Adrenal gland (tissue), 12 donors: ENCODE measurements around the gene PPP2R1B. TPM values are rescaled to one million over a fixed set of nuclear protein-coding genes. Genes with fewer than 3 reads are reported as not detected.

ENCODE experiments used
- DNase-seq, 7 donors: peaks; one replicate each; pipeline ENCODE4 v3.0.0-alpha.2; 2019 to 2020
- H3K27ac ChIP-seq, 5 donors: fragments of 200-600 bp; sonication (generic) in 4 of 5; 1 replicate in 3 of 5; 2 replicates in 2 of 5; pipeline versions ENCODE4 v1.5.1 to v1.8.0; 2016 to 2020; ENCODE audit warnings: mild to moderate bottlenecking in 1 of 5
- H3K27me3 ChIP-seq: fragments of 200-600 bp; 2 replicates; pipeline ENCODE4 v1.8.0; 2021
- H3K36me3 ChIP-seq, 2 donors: fragments of 200-600 bp; replicated peaks in 1 of 2; 1 replicate in 1 of 2; 2 replicates in 1 of 2; pipeline versions ENCODE4 v1.5.1 to v1.8.0; 2018 to 2022
- H3K4me1 ChIP-seq, 2 donors: fragments of 200-600 bp; replicated peaks in 1 of 2; 1 replicate in 1 of 2; 2 replicates in 1 of 2; pipeline versions ENCODE4 v1.5.1 to v1.8.0; 2018 to 2021
- H3K4me3 ChIP-seq, 4 donors: fragments of 200-600 bp; sonication (generic) in 3 of 4; one replicate each; pipeline ENCODE4 v1.5.1; 2016 to 2018
- H3K9me3 ChIP-seq, 3 donors: fragments of 200-600 bp; sonication (generic) in 1 of 3; replicated peaks in 1 of 3; 1 replicate in 2 of 3; 2 replicates in 1 of 3; pipeline versions ENCODE4 v1.5.1 to v1.8.0; 2016 to 2021
- POLR2A ChIP-seq, 2 donors: fragments of 450-650 bp; IDR thresholded peaks; one replicate each; pipeline ENCODE4 v1.6.1; 2017; ENCODE audit warnings: antibody characterized with exemption in 2 of 2, mild to moderate bottlenecking in 2 of 2, moderate library complexity in 1 of 2
- WGBS, 4 donors: extraction: QIAGEN DNeasy Blood & Tissue Kit in 2 of 4; methylation state at CpG; one replicate each; pipeline versions ENCODE4 v1.1.5 to v1.1.7; 2013 to 2017; 5-methylcytosine and 5-hydroxymethylcytosine counted together
- intact Hi-C, 2 donors: fragments of 100-400 bp; cut with DNase I; formaldehyde crosslinking; loops; one replicate each; pipeline versions ENCODE4 v1.14.1 to v1.15.0; 2022 to 2023
- polyA plus RNA-seq, 3 donors: library from polyadenylated mRNA; stranded (reverse); fragments of 200-250 nt in 2 of 3; fragments of 350-450 nt in 1 of 3; fragmentation: Illumina TruSeq in 1 of 3; extraction: RNeasy Lipid Tissue Mini Kit (QIAGEN cat#74804) in 1 of 3; gene quantifications; one replicate each; pipeline ENCODE4 v1.2.3, GENCODE V29; 2013 to 2014
- total RNA-seq, 9 donors: library from RNA; depleted of rRNA in 4 of 9; stranded (reverse); fragments of >200 nt in 4 of 9; fragments of 120-200 nt in 1 of 9; fragmentation: NEBNext Ultra II Directional in 1 of 9; extraction: Animal tissue kit (Norgen Biotek cat#: 25700) in 1 of 9; gene quantifications; one replicate each; pipeline versions ENCODE4 v1.1.0 to v1.2.4, GENCODE V29; 2013 to 2023
- TF ChIP-seq, protein P1 (sequence below), 6 experiments: fragments of 450-650 bp in 4 of 6; fragments of 200-600 bp in 2 of 6; sonication (generic) in 1 of 6; IDR thresholded peaks; 1 replicate in 5 of 6; 2 replicates in 1 of 6; pipeline versions ENCODE4 v1.5.1 to v1.8.0; 2016 to 2021; ENCODE audit warnings: antibody characterized with exemption in 6 of 6, mild to moderate bottlenecking in 2 of 6, moderate library complexity in 1 of 6
- donor health status: healthy with polysubstance abuse.
- donor health status: Bipolar disorder and iron deficiency.
- donor health status: DM: yes; HTN: yes; CAD: no.
- donor health status: DM: no; HTN: no; CAD: no.
- donor health status: DM: no; HTN: no; CAD: no.
- donor health status: DM: yes; HTN: yes; CAD: no.

Gene PPP2R1B
- total and polyA plus RNA-seq, 12 donors, result 10.3 to 58.1 (median 32.2) TPM

DNA sequence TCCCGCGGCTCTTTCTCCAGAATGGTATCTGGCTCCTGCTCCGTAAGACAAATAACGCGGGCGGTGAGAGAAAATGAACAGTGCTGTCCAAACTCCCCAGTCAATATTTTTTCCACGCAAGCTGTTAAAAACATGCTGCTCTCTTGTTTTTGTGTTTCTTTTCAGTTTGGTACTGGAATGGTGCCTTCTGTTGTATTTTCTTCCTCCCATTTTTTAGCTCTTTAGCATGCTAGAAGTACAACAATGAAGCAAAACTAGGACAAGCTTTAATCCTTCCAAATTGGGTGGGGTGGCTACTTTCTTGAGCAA is 599 bp upstream of the PPP2R1B start:
- Histone ChIP-seq H3K9me3 (no peaks in the 10 kb centered on the region), H3K27ac (peak overlapping the region; percentile 48 to 93 (median 82)), H3K4me3 (peak overlapping the region in 2 of 4 donors; percentile 86 to 94), H3K4me1 (peaks cover 0 to 28% of the 10 kb centered on the region in 2 donors), H3K36me3 (peaks cover 0 to 21% of the 10 kb centered on the region in 2 donors), H3K27me3 (no peaks in the 10 kb centered on the region)
- 0 to 2% (median 1%) methylated on average over 7 of the region's 7 CpGs for whole genome bisulfite sequencing, 4 donors
- TF ChIP-seq POLR2A (IDR thresholded peaks at IDR 0.05), result peak in 1 of 2 donors; percentile 29
- TF ChIP-seq, protein P1, sequence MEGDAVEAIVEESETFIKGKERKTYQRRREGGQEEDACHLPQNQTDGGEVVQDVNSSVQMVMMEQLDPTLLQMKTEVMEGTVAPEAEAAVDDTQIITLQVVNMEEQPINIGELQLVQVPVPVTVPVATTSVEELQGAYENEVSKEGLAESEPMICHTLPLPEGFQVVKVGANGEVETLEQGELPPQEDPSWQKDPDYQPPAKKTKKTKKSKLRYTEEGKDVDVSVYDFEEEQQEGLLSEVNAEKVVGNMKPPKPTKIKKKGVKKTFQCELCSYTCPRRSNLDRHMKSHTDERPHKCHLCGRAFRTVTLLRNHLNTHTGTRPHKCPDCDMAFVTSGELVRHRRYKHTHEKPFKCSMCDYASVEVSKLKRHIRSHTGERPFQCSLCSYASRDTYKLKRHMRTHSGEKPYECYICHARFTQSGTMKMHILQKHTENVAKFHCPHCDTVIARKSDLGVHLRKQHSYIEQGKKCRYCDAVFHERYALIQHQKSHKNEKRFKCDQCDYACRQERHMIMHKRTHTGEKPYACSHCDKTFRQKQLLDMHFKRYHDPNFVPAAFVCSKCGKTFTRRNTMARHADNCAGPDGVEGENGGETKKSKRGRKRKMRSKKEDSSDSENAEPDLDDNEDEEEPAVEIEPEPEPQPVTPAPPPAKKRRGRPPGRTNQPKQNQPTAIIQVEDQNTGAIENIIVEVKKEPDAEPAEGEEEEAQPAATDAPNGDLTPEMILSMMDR (IDR thresholded peaks at IDR 0.05), result no peak
- intact Hi-C loops, result no loop called here
- DNase-seq, result no peak

GRCh38 chr11:111765320-111765983 is 737 bp downstream of the PPP2R1B start:
- H3K27ac ChIP-seq, result peak overlapping the region in 4 of 5 donors; percentile 80 to 93 (median 85)
- H3K4me3 ChIP-seq, result peak overlapping the region; percentile 72 to 94 (median 87)
- intact Hi-C loops, result no loop called here
- WGBS, 4 donors, result 1 to 3% (median 2%) methylated on average over 12 to 28 of the region's 28 CpGs
- TF ChIP-seq, protein P1 (IDR thresholded peaks at IDR 0.05), result no peak
- no peak for TF ChIP-seq POLR2A (IDR thresholded peaks at IDR 0.05)
- peak in 1 of 7 donors; percentile 39 for DNase-seq
- peaks cover 0 to 34% of the 10 kb centered on the region in 2 donors for H3K36me3 ChIP-seq
- H3K27me3 ChIP-seq, result no peaks in the 10 kb centered on the region
- H3K4me1 ChIP-seq, result peaks cover 0 to 28% of the 10 kb centered on the region in 2 donors
- H3K9me3 ChIP-seq, result no peaks in the 10 kb centered on the region

DNA sequence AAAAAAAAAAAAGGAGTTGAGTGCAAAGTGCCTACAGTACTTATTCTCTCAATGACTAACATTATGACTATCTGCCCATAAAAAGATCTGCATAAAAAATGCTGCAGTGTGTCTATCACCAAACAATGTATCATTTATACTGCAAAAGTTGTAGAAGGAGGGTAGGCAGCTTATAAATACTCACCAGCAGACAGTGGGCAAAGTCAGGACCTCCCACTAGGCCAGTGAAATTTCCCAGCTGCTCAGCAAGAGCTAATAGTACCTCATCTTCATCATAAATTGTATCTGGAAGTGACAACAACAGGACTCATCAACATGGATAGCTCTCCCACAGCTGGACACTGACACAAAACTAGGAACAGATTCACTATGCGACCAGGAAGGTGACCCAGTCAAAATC is 1.6 kb downstream of the PPP2R1B start:
- no peak for DNase-seq
- TF ChIP-seq, protein P1 (IDR thresholded peaks at IDR 0.05), result no peak
- no peak for TF ChIP-seq POLR2A (IDR thresholded peaks at IDR 0.05)
- Histone ChIP-seq H3K4me1 (peaks cover 0 to 28% of the 10 kb centered on the region in 2 donors), H3K36me3 (peaks cover 0 to 42% of the 10 kb centered on the region in 2 donors), H3K27me3 (no peaks in the 10 kb centered on the region), H3K9me3 (no peaks in the 10 kb centered on the region), H3K4me3 (peak overlapping the region in 1 of 4 donors; percentile 86), H3K27ac (peak overlapping the region in 1 of 5 donors; percentile 93)
- intact Hi-C loops, result no loop called here
- WGBS, 4 donors, result 56 to 75% (median 71%) methylated on average over 1 of the region's 1 CpG

GRCh38 chr11:111762981-111763643 is 3.1 kb downstream of the PPP2R1B start:
- peaks cover 0 to 28% of the 10 kb centered on the region in 2 donors for H3K4me1 ChIP-seq
- DNase-seq, result no peak
- 83 to 89% (median 86%) methylated on average over 3 of the region's 3 CpGs for WGBS, 4 donors
- no peaks in the 10 kb centered on the region for H3K9me3 ChIP-seq
- H3K27ac ChIP-seq, result peak overlapping the region in 1 of 5 donors; percentile 11
- intact Hi-C loops, result no loop called here
- H3K4me3 ChIP-seq, result no peak overlapping the region
- peaks cover 0 to 57% of the 10 kb centered on the region in 2 donors for H3K36me3 ChIP-seq
- TF ChIP-seq, protein P1 (IDR thresholded peaks at IDR 0.05), result no peak
- no peak for TF ChIP-seq POLR2A (IDR thresholded peaks at IDR 0.05)
- no peaks in the 10 kb centered on the region for H3K27me3 ChIP-seq
